HCT116 (cell line): ENCODE results near the gene VSTM2B.

ENCODE experiments used
- ATF3 ChIP-seq: IDR thresholded peaks from 2 replicates; pipeline ENCODE4 v1.6.1; 2012
- EZH2phosphoT487 ChIP-seq: fragments of 200-600 bp; IDR thresholded peaks from 2 replicates; pipeline ENCODE4 v1.6.1; 2018; ENCODE audit warnings: antibody characterized with exemption, borderline replicate concordance
- FOSL1 ChIP-seq: IDR thresholded peaks from 2 replicates; pipeline ENCODE4 v1.6.1; 2012; ENCODE audit warnings: low read depth
- POLR2A ChIP-seq: IDR thresholded peaks from 2 replicates; pipeline ENCODE4 v1.7.0; 2011; ENCODE audit warnings: borderline replicate concordance; ENCODE audit not compliant: insufficient read depth, insufficient read length; ENCODE audit errors: extremely low read depth
- RAD21 ChIP-seq: IDR thresholded peaks from 2 replicates; pipeline ENCODE4 v1.6.1; 2012; ENCODE audit warnings: low read depth, mild to moderate bottlenecking
- SIN3A ChIP-seq: IDR thresholded peaks from 2 replicates; pipeline ENCODE4 v1.6.1; 2012; ENCODE audit warnings: low read depth
- SRF ChIP-seq: IDR thresholded peaks from 2 replicates; pipeline ENCODE4 v1.6.1; 2012; ENCODE audit warnings: low read depth
- YY1 ChIP-seq: IDR thresholded peaks from 2 replicates; pipeline ENCODE4 v1.6.1; 2011; ENCODE audit warnings: low read length, low read depth, moderate library complexity, mild to moderate bottlenecking; ENCODE audit not compliant: insufficient replicate concordance; ENCODE audit errors: extremely low read depth
- TF ChIP-seq, protein P1 (sequence below), 3 experiments: fragments of 200-600 bp in 1 of 3; sonication (generic) in 1 of 3; IDR thresholded peaks in 2 of 3; conservative IDR thresholded peaks in 1 of 3; 2 replicates each; pipeline ENCODE4 v1.5.1; 2012 to 2017; ENCODE audit warnings: low read depth in 2 of 3, low read length in 2 of 3, antibody characterized with exemption in 1 of 3, borderline replicate concordance in 1 of 3, control low read depth in 1 of 3, mild to moderate bottlenecking in 1 of 3, mixed read lengths in 1 of 3, mixed run types in 1 of 3, moderate library complexity in 1 of 3; ENCODE audit not compliant: insufficient read depth in 1 of 3
- TF ChIP-seq, protein P2 (sequence below): IDR thresholded peaks from 2 replicates; pipeline ENCODE4 v1.6.1; 2012; ENCODE audit warnings: low read depth
- TF ChIP-seq, protein P3 (sequence below): IDR thresholded peaks from 2 replicates; pipeline ENCODE4 v1.6.1; 2012

DNA sequence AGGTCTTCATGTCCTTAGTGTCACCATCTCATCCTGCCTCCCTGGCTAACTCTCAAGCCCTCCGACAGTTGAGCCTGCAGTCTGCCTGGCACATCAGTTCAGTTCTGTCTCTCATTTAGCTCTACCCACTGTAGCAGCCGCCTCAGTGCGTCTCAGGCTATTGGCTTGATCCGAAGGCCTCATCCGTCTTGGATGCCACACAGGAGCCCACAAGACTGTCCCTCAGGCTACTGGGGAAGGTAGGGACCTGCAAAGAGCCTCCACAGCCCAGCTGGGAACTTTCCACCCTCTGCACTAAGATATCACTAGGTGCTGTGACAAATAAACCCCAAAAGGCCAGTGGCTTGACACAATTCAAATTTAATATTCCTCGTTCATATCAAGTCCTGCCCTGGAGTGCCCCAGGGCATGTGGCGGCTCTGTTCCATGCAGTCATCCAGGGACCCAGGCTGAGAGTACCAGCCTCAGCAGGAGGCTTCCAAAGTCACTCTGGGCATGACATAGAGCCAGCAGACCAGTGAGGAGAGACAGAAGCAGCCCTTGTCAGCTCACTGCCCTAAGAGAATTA, 5.7 kb downstream of the VSTM2B start:
- TF ChIP-seq, protein P1, sequence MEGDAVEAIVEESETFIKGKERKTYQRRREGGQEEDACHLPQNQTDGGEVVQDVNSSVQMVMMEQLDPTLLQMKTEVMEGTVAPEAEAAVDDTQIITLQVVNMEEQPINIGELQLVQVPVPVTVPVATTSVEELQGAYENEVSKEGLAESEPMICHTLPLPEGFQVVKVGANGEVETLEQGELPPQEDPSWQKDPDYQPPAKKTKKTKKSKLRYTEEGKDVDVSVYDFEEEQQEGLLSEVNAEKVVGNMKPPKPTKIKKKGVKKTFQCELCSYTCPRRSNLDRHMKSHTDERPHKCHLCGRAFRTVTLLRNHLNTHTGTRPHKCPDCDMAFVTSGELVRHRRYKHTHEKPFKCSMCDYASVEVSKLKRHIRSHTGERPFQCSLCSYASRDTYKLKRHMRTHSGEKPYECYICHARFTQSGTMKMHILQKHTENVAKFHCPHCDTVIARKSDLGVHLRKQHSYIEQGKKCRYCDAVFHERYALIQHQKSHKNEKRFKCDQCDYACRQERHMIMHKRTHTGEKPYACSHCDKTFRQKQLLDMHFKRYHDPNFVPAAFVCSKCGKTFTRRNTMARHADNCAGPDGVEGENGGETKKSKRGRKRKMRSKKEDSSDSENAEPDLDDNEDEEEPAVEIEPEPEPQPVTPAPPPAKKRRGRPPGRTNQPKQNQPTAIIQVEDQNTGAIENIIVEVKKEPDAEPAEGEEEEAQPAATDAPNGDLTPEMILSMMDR (IDR thresholded peaks at IDR 0.05 in 2 of 3, conservative IDR thresholded peaks at IDR 0.05 in 1 of 3; ENCODE audit: borderline replicate concordance in 1 of 3, insufficient read depth in 1 of 3, low read depth in 2 of 3, low read length in 2 of 3): no peak
- TF ChIP-seq FOSL1 (no peak), EZH2phosphoT487 (no peak), RAD21 (no peak), YY1 (no peak), POLR2A (no peak), SIN3A (no peak), ATF3 (no peak), SRF (no peak)
- TF ChIP-seq, protein P2, sequence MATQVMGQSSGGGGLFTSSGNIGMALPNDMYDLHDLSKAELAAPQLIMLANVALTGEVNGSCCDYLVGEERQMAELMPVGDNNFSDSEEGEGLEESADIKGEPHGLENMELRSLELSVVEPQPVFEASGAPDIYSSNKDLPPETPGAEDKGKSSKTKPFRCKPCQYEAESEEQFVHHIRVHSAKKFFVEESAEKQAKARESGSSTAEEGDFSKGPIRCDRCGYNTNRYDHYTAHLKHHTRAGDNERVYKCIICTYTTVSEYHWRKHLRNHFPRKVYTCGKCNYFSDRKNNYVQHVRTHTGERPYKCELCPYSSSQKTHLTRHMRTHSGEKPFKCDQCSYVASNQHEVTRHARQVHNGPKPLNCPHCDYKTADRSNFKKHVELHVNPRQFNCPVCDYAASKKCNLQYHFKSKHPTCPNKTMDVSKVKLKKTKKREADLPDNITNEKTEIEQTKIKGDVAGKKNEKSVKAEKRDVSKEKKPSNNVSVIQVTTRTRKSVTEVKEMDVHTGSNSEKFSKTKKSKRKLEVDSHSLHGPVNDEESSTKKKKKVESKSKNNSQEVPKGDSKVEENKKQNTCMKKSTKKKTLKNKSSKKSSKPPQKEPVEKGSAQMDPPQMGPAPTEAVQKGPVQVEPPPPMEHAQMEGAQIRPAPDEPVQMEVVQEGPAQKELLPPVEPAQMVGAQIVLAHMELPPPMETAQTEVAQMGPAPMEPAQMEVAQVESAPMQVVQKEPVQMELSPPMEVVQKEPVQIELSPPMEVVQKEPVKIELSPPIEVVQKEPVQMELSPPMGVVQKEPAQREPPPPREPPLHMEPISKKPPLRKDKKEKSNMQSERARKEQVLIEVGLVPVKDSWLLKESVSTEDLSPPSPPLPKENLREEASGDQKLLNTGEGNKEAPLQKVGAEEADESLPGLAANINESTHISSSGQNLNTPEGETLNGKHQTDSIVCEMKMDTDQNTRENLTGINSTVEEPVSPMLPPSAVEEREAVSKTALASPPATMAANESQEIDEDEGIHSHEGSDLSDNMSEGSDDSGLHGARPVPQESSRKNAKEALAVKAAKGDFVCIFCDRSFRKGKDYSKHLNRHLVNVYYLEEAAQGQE: no peak
- TF ChIP-seq, protein P3, sequence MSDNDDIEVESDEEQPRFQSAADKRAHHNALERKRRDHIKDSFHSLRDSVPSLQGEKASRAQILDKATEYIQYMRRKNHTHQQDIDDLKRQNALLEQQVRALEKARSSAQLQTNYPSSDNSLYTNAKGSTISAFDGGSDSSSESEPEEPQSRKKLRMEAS: no peak
